HepG2 (cell line): ENCODE results near the gene CDYL2. TPM values are rescaled to one million over a fixed set of nuclear protein-coding genes. Genes with fewer than 3 reads are reported as not detected.

Source experiments
- ARNT ChIP-seq: fragments of 450-650 bp; IDR thresholded peaks from 2 replicates; pipeline ENCODE4 v1.6.1; 2017
- CREB1 ChIP-seq, 2 experiments: fragments of 450-650 bp in 1 of 2; IDR thresholded peaks; 2 replicates each; pipeline ENCODE4 v1.6.1; 2016 to 2017; ENCODE audit warnings: control low read depth in 1 of 2, mild to moderate bottlenecking in 1 of 2, missing compliant biosample characterization in 1 of 2, missing genetic modification characterization in 1 of 2
- ELF3 ChIP-seq: IDR thresholded peaks from 2 replicates; pipeline ENCODE4 v1.6.1; 2016; ENCODE audit warnings: missing genetic modification reagents, missing compliant biosample characterization
- ETV5 ChIP-seq: IDR thresholded peaks from 2 replicates; pipeline ENCODE4 v1.6.1; 2018; ENCODE audit warnings: missing biosample characterization, missing genetic modification reagents, inconsistent platforms, borderline replicate concordance
- FOXC1 ChIP-seq: sonication (generic); formaldehyde crosslinking; IDR thresholded peaks from 2 replicates; pipeline ENCODE4 v1.8.0; 2022; ENCODE audit warnings: mild to moderate bottlenecking, missing genetic modification reagents, borderline replicate concordance
- FOXK2 ChIP-seq: fragments of 450-650 bp; IDR thresholded peaks from 2 replicates; pipeline ENCODE4 v1.6.1; 2016
- KLF12 ChIP-seq: sonication (generic); formaldehyde crosslinking; IDR thresholded peaks from 2 replicates; pipeline ENCODE4 v1.4.0; 2020; ENCODE audit warnings: missing genetic modification reagents, borderline replicate concordance
- MAFF ChIP-seq: IDR thresholded peaks from 2 replicates; pipeline ENCODE4 v1.6.1; 2011; ENCODE audit warnings: low read depth, low read length, improper control_type of control experiment
- MBD4 ChIP-seq: IDR thresholded peaks from 2 replicates; pipeline ENCODE4 v1.6.1; 2012; ENCODE audit warnings: low read length, inconsistent platforms, borderline replicate concordance
- MTF2 ChIP-seq: sonication (generic); formaldehyde crosslinking; IDR thresholded peaks from 2 replicates; pipeline ENCODE4 v1.5.0; 2020; ENCODE audit warnings: missing genetic modification reagents, borderline replicate concordance
- NFE2 ChIP-seq: sonication (generic); formaldehyde crosslinking; IDR thresholded peaks from 2 replicates; pipeline ENCODE4 v1.4.0; 2020; ENCODE audit warnings: missing genetic modification reagents
- RFX1 ChIP-seq: fragments of 450-650 bp; IDR thresholded peaks from 2 replicates; pipeline ENCODE4 v1.6.1; 2017
- ZFP36 ChIP-seq: fragments of 150-350 bp; IDR thresholded peaks from 2 replicates; pipeline ENCODE4 v1.6.1; 2018; ENCODE audit warnings: borderline replicate concordance, low read length, low read depth; ENCODE audit not compliant: partially characterized antibody
- ZNF225 ChIP-seq: sonication (generic); formaldehyde crosslinking; IDR thresholded peaks from 2 replicates; pipeline ENCODE4 v1.4.0; 2020; ENCODE audit warnings: mild to moderate bottlenecking, missing genetic modification reagents
- ZNF326 ChIP-seq: sonication (generic); formaldehyde crosslinking; IDR thresholded peaks from 2 replicates; pipeline ENCODE4 v1.4.0; 2020; ENCODE audit warnings: missing genetic modification reagents, borderline replicate concordance
- ZNF549 ChIP-seq: sonication (generic); formaldehyde crosslinking; IDR thresholded peaks from 2 replicates; pipeline ENCODE4 v1.5.0; 2020; ENCODE audit warnings: missing genetic modification reagents
- ZNF772 ChIP-seq: sonication (generic); formaldehyde crosslinking; IDR thresholded peaks from 2 replicates; pipeline ENCODE4 v1.5.0; 2020; ENCODE audit warnings: mild to moderate bottlenecking, missing genetic modification reagents
- polyA plus RNA-seq, 8 experiments: library from polyadenylated mRNA; depleted of rRNA in 3 of 8; stranded (reverse) in 7 of 8; unstranded in 1 of 8; fragments of >200 nt; fragmentation: Illumina TruSeq in 4 of 8; extraction: Trizol in 4 of 8; gene quantifications; 2 replicates each; pipeline versions ENCODE4 v1.2.1 to v1.2.3, GENCODE V29; 2011 to 2016; ENCODE audit warnings: low read depth in 4 of 8, missing spikeins in 1 of 8, mixed read lengths in 1 of 8; ENCODE audit not compliant: insufficient read depth in 1 of 8
- total RNA-seq, 5 experiments: library from RNA; depleted of rRNA; stranded (reverse); fragments of >200 nt; fragmentation: Illumina TruSeq; extraction: Trizol; gene quantifications; 2 replicates each; pipeline ENCODE4 v1.2.3, GENCODE V29; 2016; ENCODE audit warnings: low read depth in 1 of 5
- TF ChIP-seq, protein P1 (sequence below): sonication (generic); formaldehyde crosslinking; IDR thresholded peaks from one replicate; pipeline ENCODE4 v1.5.1; 2020; ENCODE audit warnings: mild to moderate bottlenecking, missing genetic modification reagents; ENCODE audit errors: not compliant biosample characterization
- TF ChIP-seq, protein P2 (sequence below): sonication (generic); formaldehyde crosslinking; IDR thresholded peaks from 2 replicates; pipeline ENCODE4 v1.5.0; 2020; ENCODE audit warnings: missing genetic modification reagents
- TF ChIP-seq, protein P3 (sequence below): sonication (generic); formaldehyde crosslinking; IDR thresholded peaks from 2 replicates; pipeline ENCODE4 v1.9.0; 2021; ENCODE audit warnings: missing genetic modification reagents, mild to moderate bottlenecking, borderline replicate concordance

The CDYL2 gene
- total and polyA plus RNA-seq, 2 of the 13 experiments (the other 11 are each of a cell fraction or from before 2014, with no cell fraction given) = 0.07 to 0.35 TPM

- TF ChIP-seq ELF3 (CRISPR knock-in tag) = no peak
- TF ChIP-seq, protein P1, sequence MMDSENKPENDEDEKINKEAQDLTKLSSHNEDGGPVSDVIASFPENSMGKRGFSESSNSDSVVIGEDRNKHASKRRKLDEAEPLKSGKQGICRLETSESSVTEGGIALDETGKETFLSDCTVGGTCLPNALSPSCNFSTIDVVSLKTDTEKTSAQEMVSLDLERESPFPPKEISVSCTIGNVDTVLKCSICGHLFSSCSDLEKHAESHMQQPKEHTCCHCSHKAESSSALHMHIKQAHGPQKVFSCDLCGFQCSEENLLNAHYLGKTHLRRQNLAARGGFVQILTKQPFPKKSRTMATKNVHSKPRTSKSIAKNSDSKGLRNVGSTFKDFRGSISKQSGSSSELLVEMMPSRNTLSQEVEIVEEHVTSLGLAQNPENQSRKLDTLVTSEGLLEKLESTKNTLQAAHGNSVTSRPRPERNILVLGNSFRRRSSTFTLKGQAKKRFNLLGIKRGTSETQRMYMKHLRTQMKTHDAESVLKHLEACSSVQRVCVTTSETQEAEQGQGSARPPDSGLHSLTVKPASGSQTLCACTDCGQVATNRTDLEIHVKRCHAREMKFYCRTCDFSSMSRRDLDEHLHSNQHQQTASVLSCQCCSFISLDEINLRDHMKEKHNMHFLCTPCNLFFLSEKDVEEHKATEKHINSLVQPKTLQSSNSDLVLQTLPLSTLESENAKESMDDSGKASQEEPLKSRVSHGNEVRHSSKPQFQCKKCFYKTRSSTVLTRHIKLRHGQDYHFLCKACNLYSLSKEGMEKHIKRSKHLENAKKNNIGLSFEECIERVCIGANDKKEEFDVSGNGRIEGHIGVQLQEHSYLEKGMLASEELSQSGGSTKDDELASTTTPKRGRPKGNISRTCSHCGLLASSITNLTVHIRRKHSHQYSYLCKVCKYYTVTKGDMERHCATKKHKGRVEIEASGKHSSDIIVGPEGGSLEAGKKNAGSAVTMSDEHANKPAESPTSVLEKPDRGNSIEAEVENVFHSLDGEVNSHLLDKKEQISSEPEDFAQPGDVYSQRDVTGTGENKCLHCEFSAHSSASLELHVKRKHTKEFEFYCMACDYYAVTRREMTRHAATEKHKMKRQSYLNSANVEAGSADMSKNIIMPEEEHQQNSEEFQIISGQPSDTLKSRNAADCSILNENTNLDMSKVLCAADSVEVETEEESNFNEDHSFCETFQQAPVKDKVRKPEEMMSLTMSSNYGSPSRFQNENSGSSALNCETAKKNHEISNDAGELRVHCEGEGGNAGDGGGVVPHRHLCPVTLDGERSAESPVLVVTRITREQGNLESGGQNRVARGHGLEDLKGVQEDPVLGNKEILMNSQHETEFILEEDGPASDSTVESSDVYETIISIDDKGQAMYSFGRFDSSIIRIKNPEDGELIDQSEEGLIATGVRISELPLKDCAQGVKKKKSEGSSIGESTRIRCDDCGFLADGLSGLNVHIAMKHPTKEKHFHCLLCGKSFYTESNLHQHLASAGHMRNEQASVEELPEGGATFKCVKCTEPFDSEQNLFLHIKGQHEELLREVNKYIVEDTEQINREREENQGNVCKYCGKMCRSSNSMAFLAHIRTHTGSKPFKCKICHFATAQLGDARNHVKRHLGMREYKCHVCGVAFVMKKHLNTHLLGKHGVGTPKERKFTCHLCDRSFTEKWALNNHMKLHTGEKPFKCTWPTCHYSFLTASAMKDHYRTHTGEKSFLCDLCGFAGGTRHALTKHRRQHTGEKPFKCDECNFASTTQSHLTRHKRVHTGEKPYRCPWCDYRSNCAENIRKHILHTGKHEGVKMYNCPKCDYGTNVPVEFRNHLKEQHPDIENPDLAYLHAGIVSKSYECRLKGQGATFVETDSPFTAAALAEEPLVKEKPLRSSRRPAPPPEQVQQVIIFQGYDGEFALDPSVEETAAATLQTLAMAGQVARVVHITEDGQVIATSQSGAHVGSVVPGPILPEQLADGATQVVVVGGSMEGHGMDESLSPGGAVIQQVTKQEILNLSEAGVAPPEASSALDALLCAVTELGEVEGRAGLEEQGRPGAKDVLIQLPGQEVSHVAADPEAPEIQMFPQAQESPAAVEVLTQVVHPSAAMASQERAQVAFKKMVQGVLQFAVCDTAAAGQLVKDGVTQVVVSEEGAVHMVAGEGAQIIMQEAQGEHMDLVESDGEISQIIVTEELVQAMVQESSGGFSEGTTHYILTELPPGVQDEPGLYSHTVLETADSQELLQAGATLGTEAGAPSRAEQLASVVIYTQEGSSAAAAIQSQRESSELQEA (CRISPR knock-in tag) = no peak
- no peak for TF ChIP-seq ZFP36
- TF ChIP-seq FOXC1 = no peak
- TF ChIP-seq CREB1 (IDR thresholded peaks at IDR 0.05) = peak; percentile 99
- TF ChIP-seq CREB1 (CRISPR knock-in tag; IDR thresholded peaks at IDR 0.05) = no peak
- TF ChIP-seq, protein P2, sequence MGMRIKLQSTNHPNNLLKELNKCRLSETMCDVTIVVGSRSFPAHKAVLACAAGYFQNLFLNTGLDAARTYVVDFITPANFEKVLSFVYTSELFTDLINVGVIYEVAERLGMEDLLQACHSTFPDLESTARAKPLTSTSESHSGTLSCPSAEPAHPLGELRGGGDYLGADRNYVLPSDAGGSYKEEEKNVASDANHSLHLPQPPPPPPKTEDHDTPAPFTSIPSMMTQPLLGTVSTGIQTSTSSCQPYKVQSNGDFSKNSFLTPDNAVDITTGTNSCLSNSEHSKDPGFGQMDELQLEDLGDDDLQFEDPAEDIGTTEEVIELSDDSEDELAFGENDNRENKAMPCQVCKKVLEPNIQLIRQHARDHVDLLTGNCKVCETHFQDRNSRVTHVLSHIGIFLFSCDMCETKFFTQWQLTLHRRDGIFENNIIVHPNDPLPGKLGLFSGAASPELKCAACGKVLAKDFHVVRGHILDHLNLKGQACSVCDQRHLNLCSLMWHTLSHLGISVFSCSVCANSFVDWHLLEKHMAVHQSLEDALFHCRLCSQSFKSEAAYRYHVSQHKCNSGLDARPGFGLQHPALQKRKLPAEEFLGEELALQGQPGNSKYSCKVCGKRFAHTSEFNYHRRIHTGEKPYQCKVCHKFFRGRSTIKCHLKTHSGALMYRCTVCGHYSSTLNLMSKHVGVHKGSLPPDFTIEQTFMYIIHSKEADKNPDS (CRISPR knock-in tag) = no peak
- TF ChIP-seq ZNF549 (CRISPR knock-in tag) = no peak
- peak; percentile 67 for TF ChIP-seq FOXK2
- TF ChIP-seq MAFF = no peak
- TF ChIP-seq MBD4 = no peak
- TF ChIP-seq RFX1 = no peak
- no peak for TF ChIP-seq NFE2 (CRISPR knock-in tag)
- TF ChIP-seq MTF2 (CRISPR knock-in tag) = no peak
- TF ChIP-seq, protein P3, sequence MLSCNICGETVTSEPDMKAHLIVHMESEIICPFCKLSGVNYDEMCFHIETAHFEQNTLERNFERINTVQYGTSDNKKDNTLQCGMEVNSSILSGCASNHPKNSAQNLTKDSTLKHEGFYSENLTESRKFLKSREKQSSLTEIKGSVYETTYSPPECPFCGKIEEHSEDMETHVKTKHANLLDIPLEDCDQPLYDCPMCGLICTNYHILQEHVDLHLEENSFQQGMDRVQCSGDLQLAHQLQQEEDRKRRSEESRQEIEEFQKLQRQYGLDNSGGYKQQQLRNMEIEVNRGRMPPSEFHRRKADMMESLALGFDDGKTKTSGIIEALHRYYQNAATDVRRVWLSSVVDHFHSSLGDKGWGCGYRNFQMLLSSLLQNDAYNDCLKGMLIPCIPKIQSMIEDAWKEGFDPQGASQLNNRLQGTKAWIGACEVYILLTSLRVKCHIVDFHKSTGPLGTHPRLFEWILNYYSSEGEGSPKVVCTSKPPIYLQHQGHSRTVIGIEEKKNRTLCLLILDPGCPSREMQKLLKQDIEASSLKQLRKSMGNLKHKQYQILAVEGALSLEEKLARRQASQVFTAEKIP = no peak
- TF ChIP-seq ZNF772 (CRISPR knock-in tag) = no peak
- TF ChIP-seq ZNF225 (CRISPR knock-in tag) = no peak
- peak; percentile 86 for TF ChIP-seq ARNT
- no peak for TF ChIP-seq KLF12 (CRISPR knock-in tag)
- TF ChIP-seq ZNF326 (CRISPR knock-in tag) = no peak
- no peak for TF ChIP-seq ETV5
Observed at GRCh38 chr16:80576343-80576912, 228.0 kb downstream of the CDYL2 start (continued).
